Posterior vena cava (tissue), 2 donors: ENCODE measurements around the gene MT1B. TPM values are rescaled to one million over a fixed set of nuclear protein-coding genes. Genes with fewer than 3 reads are reported as not detected.

Source experiments
- total RNA-seq, 2 donors: library from RNA; stranded (reverse); fragmentation: NEBNext Ultra II Directional; extraction: Animal tissue kit (Norgen Biotek cat#: 25700); gene quantifications; one replicate each; pipeline ENCODE4 v1.2.1, GENCODE V29; 2021
- donor health status: DM: yes; HTN: yes; CAD: no.
- donor health status: DM: yes; HTN: yes; CAD: no.

Gene MT1B
- total RNA-seq, 2 donors from 2014 or later, result not detected

Other genes with a start within 250 kb of the MT1B start
- gene AMFR, start 226.3 kb upstream of the MT1B start, total RNA-seq, result 100 to 1,000 TPM; 102 to 116 TPM
- 10 to 100 TPM; 75.5 to 76.3 TPM for gene NUDT21, start 200.6 kb upstream of the MT1B start, total RNA-seq
- 10 to 100 TPM; 33.8 to 35.2 TPM for gene OGFOD1, start 200.3 kb upstream of the MT1B start, total RNA-seq
- 10 to 100 TPM; 30.5 to 36.5 TPM for gene BBS2, start 131.9 kb upstream of the MT1B start, total RNA-seq
- gene MT4, start 86.8 kb upstream of the MT1B start, total RNA-seq, result not detected
- not detected for gene MT3, start 62.4 kb upstream of the MT1B start, total RNA-seq
- gene MT2A, start 43.3 kb upstream of the MT1B start, total RNA-seq, result 1,000 to 10,000 TPM in 1 of 2 donors, 100 to 1,000 TPM in 1; 643 to 1,788 TPM
- gene MT1E, start 26.1 kb upstream of the MT1B start, total RNA-seq, result 100 to 1,000 TPM; 240 to 379 TPM
- gene MT1M, start 19.2 kb upstream of the MT1B start, total RNA-seq, result 100 to 1,000 TPM in 1 of 2 donors, 10 to 100 TPM in 1; 82.2 to 146 TPM
- gene MT1A, start 13.2 kb upstream of the MT1B start, total RNA-seq, result 100 to 1,000 TPM in 1 of 2 donors, 10 to 100 TPM in 1; 52.7 to 104 TPM
- 10 to 100 TPM in 1 of 2 donors, 1 to 10 TPM in 1; 9.1 to 10.6 TPM for gene MT1F, start 6.1 kb downstream of the MT1B start, total RNA-seq
- 10 to 100 TPM; 14.0 to 26.7 TPM for gene MT1G, start 16.2 kb downstream of the MT1B start, total RNA-seq
- 1 to 10 TPM in 1 of 2 donors, not detected in 1; 2.0 TPM for gene MT1H, start 17.9 kb downstream of the MT1B start, total RNA-seq
- gene MT1X, start 30.6 kb downstream of the MT1B start, total RNA-seq, result 100 to 1,000 TPM; 459 to 753 TPM
- 10 to 100 TPM; 42.8 to 54.7 TPM for gene NUP93, start 78.2 kb downstream of the MT1B start, total RNA-seq
- gene SLC12A3, start 213.3 kb downstream of the MT1B start, total RNA-seq, result not detected